GM06990 (cell line): Measurements from ENCODE around the gene EMILIN3.

ENCODE experiments used
- DNase-seq: peaks from one replicate; pipeline ENCODE4 v3.0.0-alpha.2; 2011; ENCODE audit not compliant: insufficient read length; ENCODE audit errors: extremely low read depth
- H3K27me3 ChIP-seq: replicated peaks from 2 replicates; pipeline ENCODE4 v1.6.0; 2011; ENCODE audit warnings: low read length; ENCODE audit not compliant: control insufficient read depth, insufficient read depth
- H3K36me3 ChIP-seq: 2 replicates; pipeline ENCODE4 v1.5.1; 2011; ENCODE audit warnings: low read length; ENCODE audit not compliant: control insufficient read depth, insufficient read depth
- H3K4me3 ChIP-seq: replicated peaks from 2 replicates; pipeline ENCODE4 v1.5.1; 2011; ENCODE audit warnings: low read depth, mild to moderate bottlenecking, control low read depth, low read length
- CTCF ChIP-seq: IDR thresholded peaks from 2 replicates; pipeline ENCODE4 v1.5.1; 2011; ENCODE audit warnings: low read length, control low read depth, mild to moderate bottlenecking, inconsistent platforms; ENCODE audit not compliant: insufficient read depth, poor library complexity, severe bottlenecking

EMILIN3 gene

GRCh38 chr20:41366546-41367392 is at the start of gene EMILIN3:
Gene EMILIN3 (minus strand): TSS chr20:41366818. CDS start chr20:41366634, 184 bp downstream.
- no peaks in the 10 kb centered on the region; the same call in none of the 2 replicates for H3K27me3 ChIP-seq
- H3K4me3 ChIP-seq = no peak within 1 kb of the TSS
- no peak for TF ChIP-seq CTCF
- no peak for DNase-seq
- no peaks in the 10 kb centered on the region for H3K36me3 ChIP-seq

- Histone ChIP-seq H3K4me3 (no peak overlapping the region), H3K36me3 (peaks cover 17% of the 10 kb centered on the region), H3K27me3 (no peaks in the 10 kb centered on the region)
- TF ChIP-seq CTCF = no peak
- DNase-seq = no peak
These were observed 48.6 kb upstream of the EMILIN3 start for GRCh38 chr20:41415191-41415590.

GRCh38 chr20:41413169-41413568 is 46.6 kb upstream of the EMILIN3 start:
- no peaks in the 10 kb centered on the region for H3K27me3 ChIP-seq
- TF ChIP-seq CTCF = no peak
- H3K36me3 ChIP-seq = peaks cover 22% of the 10 kb centered on the region
- H3K4me3 ChIP-seq = no peak overlapping the region
- DNase-seq = no peak

GRCh38 chr20:41412324-41413120 is 45.9 kb upstream of the EMILIN3 start:
- TF ChIP-seq CTCF = no peak
- Histone ChIP-seq H3K36me3 (peaks cover 24% of the 10 kb centered on the region), H3K27me3 (no peaks in the 10 kb centered on the region), H3K4me3 (no peak overlapping the region)
- no peak for DNase-seq

GRCh38 chr20:41411391-41411847 is 44.8 kb upstream of the EMILIN3 start:
- Histone ChIP-seq H3K4me3 (no peak overlapping the region), H3K27me3 (no peaks in the 10 kb centered on the region), H3K36me3 (peaks cover 31% of the 10 kb centered on the region)
- no peak for DNase-seq
- peak; percentile 32 for TF ChIP-seq CTCF
